ENCODE data around the gene ASNSD1.

DNA sequence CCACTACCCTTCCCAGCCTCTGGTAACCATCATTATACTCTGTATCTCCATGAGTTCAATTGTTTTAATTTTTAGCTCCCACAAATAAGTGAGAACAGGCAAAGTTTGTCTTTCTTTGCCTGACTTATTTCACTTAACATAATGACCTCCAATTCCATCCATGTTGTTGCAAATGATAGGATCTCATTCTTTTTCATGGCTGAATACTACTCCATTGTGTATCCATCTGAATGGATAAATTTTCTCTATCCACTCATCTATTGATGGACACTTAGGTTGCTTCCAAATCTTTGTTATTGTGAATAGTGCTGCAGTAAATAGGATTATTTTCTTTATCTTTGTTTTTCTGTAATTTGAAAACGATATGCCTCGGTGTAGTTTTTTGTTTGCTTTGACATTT, 39.4 kb downstream of the ASNSD1 start:
- TF ChIP-seq, protein P1, sequence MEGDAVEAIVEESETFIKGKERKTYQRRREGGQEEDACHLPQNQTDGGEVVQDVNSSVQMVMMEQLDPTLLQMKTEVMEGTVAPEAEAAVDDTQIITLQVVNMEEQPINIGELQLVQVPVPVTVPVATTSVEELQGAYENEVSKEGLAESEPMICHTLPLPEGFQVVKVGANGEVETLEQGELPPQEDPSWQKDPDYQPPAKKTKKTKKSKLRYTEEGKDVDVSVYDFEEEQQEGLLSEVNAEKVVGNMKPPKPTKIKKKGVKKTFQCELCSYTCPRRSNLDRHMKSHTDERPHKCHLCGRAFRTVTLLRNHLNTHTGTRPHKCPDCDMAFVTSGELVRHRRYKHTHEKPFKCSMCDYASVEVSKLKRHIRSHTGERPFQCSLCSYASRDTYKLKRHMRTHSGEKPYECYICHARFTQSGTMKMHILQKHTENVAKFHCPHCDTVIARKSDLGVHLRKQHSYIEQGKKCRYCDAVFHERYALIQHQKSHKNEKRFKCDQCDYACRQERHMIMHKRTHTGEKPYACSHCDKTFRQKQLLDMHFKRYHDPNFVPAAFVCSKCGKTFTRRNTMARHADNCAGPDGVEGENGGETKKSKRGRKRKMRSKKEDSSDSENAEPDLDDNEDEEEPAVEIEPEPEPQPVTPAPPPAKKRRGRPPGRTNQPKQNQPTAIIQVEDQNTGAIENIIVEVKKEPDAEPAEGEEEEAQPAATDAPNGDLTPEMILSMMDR (IDR thresholded peaks at IDR 0.05), result no peak
- no peak for TF ChIP-seq ZFX (IDR thresholded peaks at IDR 0.05; ENCODE audit: borderline replicate concordance)

Measured in 22Rv1 (cell line).